GM21529 (cell line): ENCODE results near the gene SLC51A.

Source experiments
- ATAC-seq: cut with Tn5 transposase; IDR thresholded peaks from one replicate; pipeline ENCODE4 v1.9.1; 2021; ENCODE audit not compliant: unreplicated experiment

The SLC51A gene

GRCh38 chr3:196214783-196215441 lies 1.4 kb upstream of the SLC51A start:
- ATAC-seq: no peak

GRCh38 chr3:196215493-196216020 lies 777 bp upstream of the SLC51A start:
- ATAC-seq: no peak

DNA sequence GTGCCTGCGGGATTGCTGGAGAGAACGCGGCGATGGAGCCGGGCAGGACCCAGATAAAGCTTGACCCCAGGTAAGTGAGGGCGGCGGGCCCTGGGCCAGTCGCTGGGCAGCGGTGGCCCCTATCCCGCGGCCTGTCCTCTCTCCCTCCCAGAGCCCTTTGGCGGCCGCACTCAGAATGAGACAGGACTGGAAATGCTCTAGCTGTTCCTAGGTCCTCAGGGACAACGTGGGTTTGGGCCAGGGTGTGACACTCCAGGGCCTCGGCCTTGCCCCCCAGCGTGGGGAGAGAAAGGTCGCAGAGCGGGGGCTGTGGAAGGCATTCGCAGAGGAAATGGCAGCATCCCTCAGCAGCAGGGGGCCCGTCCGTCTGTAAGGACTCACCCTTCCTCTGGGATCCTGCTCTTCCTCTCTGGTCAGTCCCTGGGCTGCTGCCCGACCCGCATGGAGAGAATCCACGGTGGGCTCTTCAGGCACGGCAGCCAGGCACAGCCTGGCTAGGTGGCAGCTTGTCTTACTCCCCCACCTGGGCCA lies 412 bp downstream of the SLC51A start:
- ATAC-seq: no peak

DNA sequence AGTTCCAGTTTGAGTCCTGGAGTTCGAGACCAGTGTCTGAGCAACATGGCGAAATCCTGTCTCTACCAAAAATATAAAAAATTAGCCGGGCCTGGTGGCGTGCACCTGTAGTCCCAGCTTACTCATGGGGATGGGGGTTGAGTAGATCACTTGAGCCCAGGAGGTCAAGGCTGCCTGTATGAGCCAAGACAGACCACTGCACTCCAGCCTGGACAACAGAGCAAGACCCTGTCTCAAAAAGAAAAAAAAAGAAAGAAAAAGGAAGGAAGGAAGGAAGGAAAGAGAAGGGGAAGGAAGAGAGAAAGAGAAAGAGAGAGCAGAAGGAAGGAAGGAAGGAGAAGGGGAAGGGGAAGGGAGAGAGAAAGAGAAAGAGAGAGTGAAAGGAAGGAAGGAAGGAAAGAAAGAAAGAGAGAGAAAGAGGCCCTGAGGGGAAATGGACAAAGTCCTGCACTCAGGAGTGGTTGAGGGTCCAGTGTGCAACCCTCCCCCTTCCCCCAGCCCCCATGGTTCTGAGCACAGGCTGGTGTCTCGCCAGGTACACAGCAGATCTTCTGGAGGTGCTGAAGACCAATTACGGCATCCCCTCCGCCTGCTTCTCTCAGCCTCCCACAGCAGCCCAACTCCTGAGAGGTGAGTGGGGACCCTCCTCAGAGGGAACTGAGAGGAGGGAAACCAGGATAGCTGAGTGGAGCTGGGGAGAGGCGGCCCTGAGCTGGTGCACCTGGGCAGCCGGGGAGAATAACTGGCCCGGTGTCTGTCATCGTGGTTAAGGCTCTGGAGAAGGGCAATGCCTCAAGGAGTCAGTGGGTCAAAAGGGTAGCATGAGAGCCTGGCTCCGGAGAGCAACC lies 1.2 kb downstream of the SLC51A start:
- no peak for ATAC-seq

GRCh38 chr3:196218155-196218712 lies 1.9 kb downstream of the SLC51A start:
- ATAC-seq: no peak

GRCh38 chr3:196219194-196219969 lies 3.0 kb downstream of the SLC51A start:
- ATAC-seq: peak; percentile 82

- ATAC-seq: no peak
Measured at GRCh38 chr3:196219970-196220311, 3.6 kb downstream of the SLC51A start.

GRCh38 chr3:196220587-196220986 lies 4.3 kb downstream of the SLC51A start:
- ATAC-seq: no peak

DNA sequence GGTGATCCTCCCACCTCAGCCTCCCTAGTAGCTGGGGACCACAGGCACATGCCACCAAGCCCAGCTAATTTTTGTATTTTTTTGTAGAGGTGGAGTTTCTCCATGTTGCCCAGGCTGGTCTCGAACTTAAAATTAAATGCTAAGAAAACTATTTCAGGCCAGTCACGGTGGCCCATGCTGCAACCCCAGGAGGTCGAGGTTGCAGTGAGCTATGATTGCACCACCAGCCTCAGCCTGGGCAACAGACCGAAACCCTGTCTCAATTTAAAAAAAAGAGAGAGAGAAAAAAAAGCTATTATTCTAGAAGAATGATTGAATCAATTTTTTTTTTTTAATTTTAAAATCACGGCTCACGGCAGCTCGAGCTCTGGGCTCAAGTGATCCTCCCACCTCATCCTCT lies 4.7 kb downstream of the SLC51A start:
- no peak for ATAC-seq

- no peak for ATAC-seq
Measured at GRCh38 chr3:196222876-196223595, 6.7 kb downstream of the SLC51A start.

DNA sequence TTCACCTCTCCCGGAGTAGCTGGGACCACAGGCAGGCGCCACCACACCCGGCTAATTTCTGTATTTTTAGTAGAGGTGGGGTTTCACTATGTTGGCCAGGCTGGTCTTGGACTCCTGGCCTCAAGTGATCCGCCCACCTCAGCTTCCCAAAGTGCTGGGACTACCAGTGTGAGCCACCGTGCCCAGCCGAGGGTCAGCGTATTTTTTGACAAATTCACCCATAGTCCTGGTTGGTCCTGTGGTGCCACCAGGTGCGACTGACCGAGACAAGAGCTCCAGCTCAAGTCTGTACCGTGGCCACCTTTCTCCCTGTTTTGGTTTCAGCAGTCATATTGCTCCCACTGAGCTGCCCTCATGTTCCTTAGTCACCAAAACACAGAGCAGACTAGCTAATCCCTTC lies 8.8 kb downstream of the SLC51A start:
- no peak for ATAC-seq

- ATAC-seq: no peak
Measured at GRCh38 chr3:196225763-196226364, 9.5 kb downstream of the SLC51A start.

- ATAC-seq: no peak
Measured at GRCh38 chr3:196227121-196227561, 10.8 kb downstream of the SLC51A start.

DNA sequence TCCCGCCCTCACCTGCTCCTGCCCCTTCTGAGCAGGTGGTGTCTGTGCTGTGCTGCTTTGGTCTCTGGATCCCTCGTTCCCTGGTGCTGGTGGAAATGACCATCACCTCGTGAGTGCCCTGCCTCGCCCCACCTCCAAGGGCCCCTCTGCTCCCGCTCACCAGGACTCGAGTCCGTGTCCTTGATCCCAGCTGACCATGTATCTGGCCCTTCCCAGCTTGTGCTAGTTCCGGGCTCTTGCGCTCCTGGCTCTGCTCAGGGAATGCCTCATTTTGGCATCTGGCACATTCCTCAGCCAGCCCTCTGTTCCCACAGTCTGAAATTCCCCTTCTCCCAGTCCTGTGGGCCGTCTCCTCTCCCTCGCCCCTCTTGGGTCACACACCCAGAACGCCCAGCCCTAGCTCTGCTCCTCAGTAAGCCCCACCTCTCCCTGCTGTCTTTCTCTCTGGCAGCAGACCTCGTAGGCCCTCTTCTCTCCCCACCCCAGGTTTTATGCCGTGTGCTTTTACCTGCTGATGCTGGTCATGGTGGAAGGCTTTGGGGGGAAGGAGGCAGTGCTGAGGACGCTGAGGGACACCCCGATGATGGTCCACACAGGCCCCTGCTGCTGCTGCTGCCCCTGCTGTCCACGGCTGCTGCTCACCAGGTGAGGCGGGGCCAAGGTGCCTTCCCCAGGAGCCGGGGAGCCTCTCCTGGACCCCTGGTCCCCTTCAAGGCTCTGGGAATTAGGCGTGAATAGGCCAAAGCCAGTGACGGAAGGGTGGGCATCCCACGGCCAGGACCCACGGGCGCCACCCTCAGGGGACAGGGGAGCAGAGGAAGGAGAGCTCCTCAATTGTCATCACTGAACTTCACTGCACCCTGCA lies 11.5 kb downstream of the SLC51A start:
- ATAC-seq: no peak

GRCh38 chr3:196232154-196232881 lies 16.0 kb downstream of the SLC51A start:
- no peak for ATAC-seq

- no peak for ATAC-seq
Measured at GRCh38 chr3:196232882-196233251, 16.5 kb downstream of the SLC51A start.

DNA sequence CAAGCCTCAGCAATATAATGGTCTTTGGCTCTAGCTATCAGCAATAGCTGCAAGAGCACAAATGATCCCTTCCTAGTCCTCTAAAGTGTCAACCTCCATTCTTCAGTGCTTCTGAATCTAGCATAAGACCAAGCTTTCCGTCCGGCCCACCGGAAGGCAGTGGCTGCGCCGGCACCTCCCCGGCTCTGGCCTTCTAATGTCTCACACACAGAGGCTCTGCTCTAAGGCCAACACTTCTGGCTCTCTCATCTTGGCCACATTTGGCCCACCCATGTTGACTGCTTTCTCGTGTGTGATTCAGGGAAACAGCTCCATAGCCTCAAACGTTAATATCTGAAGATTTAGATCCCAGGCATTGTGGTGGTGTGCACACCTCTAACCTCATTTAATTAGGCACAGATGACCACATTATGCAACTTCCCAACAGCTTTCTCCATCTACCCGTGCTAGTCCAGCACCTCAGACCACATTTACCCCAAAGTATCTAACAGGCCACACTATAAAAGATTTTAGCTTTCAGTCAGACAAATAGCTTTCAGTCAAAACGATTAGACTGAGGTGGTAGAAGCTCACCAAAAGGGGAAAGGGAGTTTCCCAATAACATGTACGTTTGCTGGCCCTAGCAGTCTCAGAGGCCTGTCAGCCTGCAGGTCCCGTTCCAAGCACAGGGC lies 19.3 kb downstream of the SLC51A start:
- no peak for ATAC-seq

- no peak for ATAC-seq
Measured at GRCh38 chr3:196236223-196236622, 19.9 kb downstream of the SLC51A start.
